ENCODE results near the gene CNBP.

DNA sequence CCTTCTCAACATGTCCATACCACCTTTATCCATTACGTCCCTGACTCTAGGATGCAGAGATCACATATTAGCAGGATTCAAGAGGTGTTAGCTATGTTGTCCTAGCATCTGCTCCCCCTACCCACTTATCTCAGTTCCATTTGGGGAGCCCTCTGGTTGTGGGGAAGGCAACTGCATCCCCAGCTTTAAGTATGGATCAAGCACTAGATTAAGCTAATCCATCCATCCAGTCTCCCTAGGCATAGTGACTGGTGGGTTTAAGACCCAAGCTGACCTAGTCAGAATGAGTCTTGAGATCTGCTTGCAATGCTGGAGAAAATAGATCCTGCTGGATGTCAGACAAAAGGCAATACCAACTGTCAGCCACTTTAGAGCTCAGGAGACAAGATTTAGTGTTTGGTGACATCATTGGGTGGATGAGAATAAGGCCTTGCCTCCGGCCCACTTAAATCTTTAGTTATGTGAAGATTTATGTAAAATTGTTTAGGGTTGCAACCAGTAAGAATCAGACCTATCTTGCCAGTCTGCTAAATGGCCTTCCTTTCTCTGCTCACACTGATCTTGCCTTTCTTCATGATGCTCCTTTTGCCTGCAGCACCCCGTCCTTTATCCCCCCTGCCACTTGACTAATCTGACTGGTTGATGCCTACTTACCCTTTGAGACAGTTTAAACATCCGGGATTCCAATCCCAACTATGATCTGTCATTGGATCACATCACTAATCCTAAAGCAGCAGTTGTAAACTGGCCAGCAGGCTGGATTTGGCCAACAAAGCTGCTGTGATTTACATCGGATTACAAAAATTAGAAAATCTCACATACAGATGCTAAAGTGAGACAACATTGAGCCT, 20.7 kb downstream of the CNBP start:
- TF ChIP-seq, protein P1, sequence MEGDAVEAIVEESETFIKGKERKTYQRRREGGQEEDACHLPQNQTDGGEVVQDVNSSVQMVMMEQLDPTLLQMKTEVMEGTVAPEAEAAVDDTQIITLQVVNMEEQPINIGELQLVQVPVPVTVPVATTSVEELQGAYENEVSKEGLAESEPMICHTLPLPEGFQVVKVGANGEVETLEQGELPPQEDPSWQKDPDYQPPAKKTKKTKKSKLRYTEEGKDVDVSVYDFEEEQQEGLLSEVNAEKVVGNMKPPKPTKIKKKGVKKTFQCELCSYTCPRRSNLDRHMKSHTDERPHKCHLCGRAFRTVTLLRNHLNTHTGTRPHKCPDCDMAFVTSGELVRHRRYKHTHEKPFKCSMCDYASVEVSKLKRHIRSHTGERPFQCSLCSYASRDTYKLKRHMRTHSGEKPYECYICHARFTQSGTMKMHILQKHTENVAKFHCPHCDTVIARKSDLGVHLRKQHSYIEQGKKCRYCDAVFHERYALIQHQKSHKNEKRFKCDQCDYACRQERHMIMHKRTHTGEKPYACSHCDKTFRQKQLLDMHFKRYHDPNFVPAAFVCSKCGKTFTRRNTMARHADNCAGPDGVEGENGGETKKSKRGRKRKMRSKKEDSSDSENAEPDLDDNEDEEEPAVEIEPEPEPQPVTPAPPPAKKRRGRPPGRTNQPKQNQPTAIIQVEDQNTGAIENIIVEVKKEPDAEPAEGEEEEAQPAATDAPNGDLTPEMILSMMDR (conservative IDR thresholded peaks at IDR 0.05; ENCODE audit: low read length): peak; percentile 48
- TF ChIP-seq EZH2phosphoT487 (IDR thresholded peaks at IDR 0.05; ENCODE audit: borderline replicate concordance): no peak

Measured in Loucy (cell line).